ENCODE measurements around the gene SCAMP4. TPM values are rescaled to one million over a fixed set of nuclear protein-coding genes. Genes with fewer than 3 reads are reported as not detected.

The SCAMP4 gene
- total RNA-seq, 1 experiment from 2014 or later = 69.0 TPM

DNA sequence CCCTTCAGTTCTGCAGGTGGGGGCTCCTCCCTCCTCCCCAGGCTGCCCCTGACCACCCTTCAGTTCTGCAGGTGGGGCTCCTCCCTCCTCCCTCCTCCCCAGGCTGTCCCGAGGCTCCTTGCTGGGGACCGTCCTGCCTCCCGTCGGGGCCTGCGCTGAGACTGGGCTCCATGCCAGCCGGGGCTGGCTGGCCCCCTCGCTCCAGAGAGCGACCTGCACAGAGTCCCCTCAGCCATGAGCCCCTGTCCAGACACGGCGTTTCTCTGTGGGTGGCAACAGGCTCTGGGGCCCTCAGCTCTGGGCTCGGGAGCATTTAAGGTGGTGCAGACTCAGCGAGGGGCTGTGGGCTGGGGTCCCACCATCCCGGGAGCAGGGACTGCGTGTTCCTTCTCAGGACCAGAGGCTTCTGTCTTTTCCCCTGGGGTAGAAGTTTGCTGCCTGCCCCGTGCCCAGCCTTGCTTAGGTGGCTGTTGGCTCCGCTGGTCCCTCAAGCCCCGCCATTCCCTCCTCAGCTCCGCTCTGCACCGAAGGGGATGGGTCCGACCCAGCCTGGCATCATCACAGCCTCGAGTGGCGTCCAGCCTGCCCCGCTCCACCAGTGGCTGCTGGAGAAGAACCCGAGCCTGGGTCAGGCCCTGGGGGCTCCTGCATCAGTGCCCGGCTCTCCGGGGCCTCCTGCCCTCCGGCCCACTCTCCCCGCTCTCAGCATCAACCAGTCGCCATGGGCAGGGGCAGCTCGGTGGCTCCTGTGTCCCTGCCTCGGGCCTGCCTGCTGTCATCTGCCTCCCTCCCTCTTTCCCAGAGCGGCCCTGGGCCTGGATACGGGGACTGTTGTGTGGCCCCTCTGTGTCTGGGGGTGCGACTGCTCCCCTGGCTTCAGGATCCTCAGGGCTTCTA lies 63.3 kb downstream of the SCAMP4 start:
- Mint-ChIP-seq H3K27me3 (ENCODE audit: low read depth) (no peaks in the 10 kb centered on the region), H3K4me1 (no peaks in the 10 kb centered on the region), H3K4me3 (no peak overlapping the region), H3K9me3 (no peaks in the 10 kb centered on the region), H3K36me3 (ENCODE audit: insufficient read depth in 1 of 3, low read depth in 3 of 3) (peaks cover 1 to 12% (median 12%) of the 10 kb centered on the region in 3 experiments; a peak in 5 of 7 replicates), H3K27ac (no peak overlapping the region)
- Histone ChIP-seq H3K9ac (ENCODE audit: extremely low read depth, insufficient read length, low read length) (no peak overlapping the region), H3K23ac (ENCODE audit: insufficient read length, low read depth, low read length) (no peak overlapping the region), H3K4ac (ENCODE audit: low read depth, low read length) (no peak overlapping the region), H3K9me3 (ENCODE audit: control insufficient read depth, low read depth, low read length) (no peaks in the 10 kb centered on the region), H3K56ac (ENCODE audit: insufficient read length, low read depth, low read length) (no peak overlapping the region), H2BK20ac (ENCODE audit: low read depth, low read length, poor library complexity, severe bottlenecking) (no peak overlapping the region), H3K4me2 (ENCODE audit: insufficient read depth, insufficient read length, low read length) (no peak overlapping the region), H2BK5ac (ENCODE audit: insufficient read length, low read length) (no peak overlapping the region), H2BK15ac (ENCODE audit: low read depth, low read length) (no peak overlapping the region), H4K20me1 (ENCODE audit: control insufficient read depth, insufficient read depth, insufficient read length) (peaks cover 3% of the 10 kb centered on the region), H2BK12ac (ENCODE audit: insufficient read length, low read depth, low read length) (no peak overlapping the region), H3K79me1 (ENCODE audit: insufficient read depth, low read depth, low read length, poor library complexity, severe bottlenecking) (peaks cover 3% of the 10 kb centered on the region), H3K4me1 (ENCODE audit: insufficient read depth, low read length) (no peaks in the 10 kb centered on the region), H4K8ac (replicated peaks; ENCODE audit: insufficient read length, low read depth, low read length) (no peak overlapping the region), H2AFZ (ENCODE audit: low read length) (no peak overlapping the region), H4K91ac (ENCODE audit: insufficient read length, low read depth, low read length) (no peak overlapping the region), H3K79me2 (ENCODE audit: insufficient read depth, low read length) (peaks cover 6% of the 10 kb centered on the region; the same call in 1 of the 2 replicates), H3K23me2 (ENCODE audit: insufficient read length, low read depth, low read length, poor library complexity, severe bottlenecking) (no peaks in the 10 kb centered on the region), H3K18ac (ENCODE audit: insufficient read length, low read depth, low read length) (no peak overlapping the region), H3K14ac (ENCODE audit: insufficient read depth, low read length) (no peak overlapping the region; the same call in 1 of the 2 replicates), H2AK5ac (ENCODE audit: insufficient read length, low read length) (no peak overlapping the region), H3T11ph (ENCODE audit: low read length) (no peak overlapping the region), H2BK120ac (ENCODE audit: low read depth, low read length, poor library complexity, severe bottlenecking) (no peak overlapping the region), H4K5ac (ENCODE audit: insufficient read length, low read depth, low read length) (no peak overlapping the region), H3K27ac (ENCODE audit: insufficient read length, low read depth, low read length) (no peak overlapping the region), H3K27me3 (ENCODE audit: insufficient read depth, low read length) (no peaks in the 10 kb centered on the region)
- no peak for DNase-seq
- WGBS (ENCODE audit: extremely low coverage, insufficient read length, low lambda C conversion rate) = no CpG with 5 or more reads among the region's 34 CpGs
- TF ChIP-seq, protein P1, sequence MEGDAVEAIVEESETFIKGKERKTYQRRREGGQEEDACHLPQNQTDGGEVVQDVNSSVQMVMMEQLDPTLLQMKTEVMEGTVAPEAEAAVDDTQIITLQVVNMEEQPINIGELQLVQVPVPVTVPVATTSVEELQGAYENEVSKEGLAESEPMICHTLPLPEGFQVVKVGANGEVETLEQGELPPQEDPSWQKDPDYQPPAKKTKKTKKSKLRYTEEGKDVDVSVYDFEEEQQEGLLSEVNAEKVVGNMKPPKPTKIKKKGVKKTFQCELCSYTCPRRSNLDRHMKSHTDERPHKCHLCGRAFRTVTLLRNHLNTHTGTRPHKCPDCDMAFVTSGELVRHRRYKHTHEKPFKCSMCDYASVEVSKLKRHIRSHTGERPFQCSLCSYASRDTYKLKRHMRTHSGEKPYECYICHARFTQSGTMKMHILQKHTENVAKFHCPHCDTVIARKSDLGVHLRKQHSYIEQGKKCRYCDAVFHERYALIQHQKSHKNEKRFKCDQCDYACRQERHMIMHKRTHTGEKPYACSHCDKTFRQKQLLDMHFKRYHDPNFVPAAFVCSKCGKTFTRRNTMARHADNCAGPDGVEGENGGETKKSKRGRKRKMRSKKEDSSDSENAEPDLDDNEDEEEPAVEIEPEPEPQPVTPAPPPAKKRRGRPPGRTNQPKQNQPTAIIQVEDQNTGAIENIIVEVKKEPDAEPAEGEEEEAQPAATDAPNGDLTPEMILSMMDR (conservative IDR thresholded peaks at IDR 0.05) = no peak

All from H9 (cell line).